ENCODE data around the gene DNM3. TPM values are rescaled to one million over a fixed set of nuclear protein-coding genes. Genes with fewer than 3 reads are reported as not detected.

DNM3 gene
- total RNA-seq, 1 donor from 2014 or later, result 7.7 TPM

- Mint-ChIP-seq H3K4me1 (ENCODE audit: unreplicated experiment) (peaks cover 22% of the 10 kb centered on the region), H3K27ac (ENCODE audit: unreplicated experiment) (no peak overlapping the region), H3K9me3 (ENCODE audit: unreplicated experiment) (no peaks in the 10 kb centered on the region), H3K36me3 (ENCODE audit: low read depth, unreplicated experiment) (peaks cover 17% of the 10 kb centered on the region), H3K4me3 (ENCODE audit: unreplicated experiment) (peak overlapping the region; percentile 38), H3K27me3 (ENCODE audit: unreplicated experiment) (peaks cover 2% of the 10 kb centered on the region)
- TF ChIP-seq CTCF (IDR thresholded peaks at IDR 0.05; ENCODE audit: unreplicated experiment), result no peak
- no peak for DNase-seq (ENCODE audit: low spot score)
Measured at GRCh38 chr1:172442404-172442803, 601.1 kb downstream of the DNM3 start.

- no peak for TF ChIP-seq CTCF (IDR thresholded peaks at IDR 0.05; ENCODE audit: unreplicated experiment)
- Mint-ChIP-seq H3K27ac (ENCODE audit: unreplicated experiment) (peak overlapping the region; percentile 74), H3K9me3 (ENCODE audit: unreplicated experiment) (no peaks in the 10 kb centered on the region), H3K27me3 (ENCODE audit: unreplicated experiment) (peaks cover 2% of the 10 kb centered on the region), H3K36me3 (ENCODE audit: low read depth, unreplicated experiment) (peaks cover 17% of the 10 kb centered on the region), H3K4me3 (ENCODE audit: unreplicated experiment) (peak overlapping the region; percentile 95), H3K4me1 (ENCODE audit: unreplicated experiment) (peaks cover 26% of the 10 kb centered on the region)
- no peak for DNase-seq (ENCODE audit: low spot score)
Measured at GRCh38 chr1:172442843-172443565, 601.7 kb downstream of the DNM3 start.

- DNase-seq (ENCODE audit: low spot score), result peak; percentile 87
- no peaks in the 10 kb centered on the region for H3K9me3 Mint-ChIP-seq (ENCODE audit: unreplicated experiment)
- H3K4me3 Mint-ChIP-seq (ENCODE audit: unreplicated experiment), result peak within 1 kb of the TSS; percentile 95
- H3K27me3 Mint-ChIP-seq (ENCODE audit: unreplicated experiment), result peaks cover 2% of the 10 kb centered on the region
- H3K4me1 Mint-ChIP-seq (ENCODE audit: unreplicated experiment), result peaks cover 34% of the 10 kb centered on the region
- H3K27ac Mint-ChIP-seq (ENCODE audit: unreplicated experiment), result peak within 1 kb of the TSS; percentile 74
- peaks cover 17% of the 10 kb centered on the region for H3K36me3 Mint-ChIP-seq (ENCODE audit: low read depth, unreplicated experiment)
- peak; percentile 79 for TF ChIP-seq CTCF (IDR thresholded peaks at IDR 0.05; ENCODE audit: unreplicated experiment)
Measured at GRCh38 chr1:172443666-172444453, 602.6 kb downstream of the DNM3 start, which contains the start of gene PIGC. TSS of gene PIGC (minus strand) at chr1:172444069. CDS start at chr1:172442622, 1,447 bp downstream.

- H3K9me3 Mint-ChIP-seq (ENCODE audit: unreplicated experiment), result no peaks in the 10 kb centered on the region
- H3K36me3 Mint-ChIP-seq (ENCODE audit: low read depth, unreplicated experiment), result peaks cover 11% of the 10 kb centered on the region
- TF ChIP-seq CTCF (IDR thresholded peaks at IDR 0.05; ENCODE audit: unreplicated experiment), result no peak
- no peak overlapping the region for H3K4me3 Mint-ChIP-seq (ENCODE audit: unreplicated experiment)
- H3K27ac Mint-ChIP-seq (ENCODE audit: unreplicated experiment), result no peak overlapping the region
- peaks cover 2% of the 10 kb centered on the region for H3K27me3 Mint-ChIP-seq (ENCODE audit: unreplicated experiment)
- no peak for DNase-seq (ENCODE audit: low spot score)
- peaks cover 50% of the 10 kb centered on the region for H3K4me1 Mint-ChIP-seq (ENCODE audit: unreplicated experiment)
Measured at GRCh38 chr1:172446547-172446946, 605.2 kb downstream of the DNM3 start.

GRCh38 chr1:172447641-172448040, 606.3 kb downstream of the DNM3 start:
- Mint-ChIP-seq H3K36me3 (ENCODE audit: low read depth, unreplicated experiment) (no peaks in the 10 kb centered on the region), H3K4me3 (ENCODE audit: unreplicated experiment) (no peak overlapping the region), H3K27ac (ENCODE audit: unreplicated experiment) (no peak overlapping the region), H3K27me3 (ENCODE audit: unreplicated experiment) (peaks cover 2% of the 10 kb centered on the region), H3K4me1 (ENCODE audit: unreplicated experiment) (peaks cover 48% of the 10 kb centered on the region), H3K9me3 (ENCODE audit: unreplicated experiment) (no peaks in the 10 kb centered on the region)
- no peak for DNase-seq (ENCODE audit: low spot score)
- no peak for TF ChIP-seq CTCF (IDR thresholded peaks at IDR 0.05; ENCODE audit: unreplicated experiment)

Data from endothelial cell (in vitro differentiated cells).